GM12872 (cell line): ENCODE measurements around the gene TNIP3.

Source experiments
- CTCF ChIP-seq: IDR thresholded peaks from 3 replicates; pipeline ENCODE4 v1.5.1; 2011; ENCODE audit warnings: low read depth, mild to moderate bottlenecking, low read length, moderate library complexity; ENCODE audit not compliant: insufficient read depth

TNIP3 gene

GRCh38 chr4:121185960-121186359, 21.8 kb upstream of the TNIP3 start:
- TF ChIP-seq CTCF: no peak

- TF ChIP-seq CTCF: no peak
These were observed 19.9 kb upstream of the TNIP3 start for GRCh38 chr4:121183989-121184388.

- TF ChIP-seq CTCF: no peak
These were observed 19.2 kb upstream of the TNIP3 start for GRCh38 chr4:121183361-121183760.

- no peak for TF ChIP-seq CTCF
These were observed 18.2 kb upstream of the TNIP3 start for GRCh38 chr4:121182296-121182695.

GRCh38 chr4:121181493-121181892, 17.4 kb upstream of the TNIP3 start:
- TF ChIP-seq CTCF: no peak

- no peak for TF ChIP-seq CTCF
These were observed 16.4 kb upstream of the TNIP3 start for GRCh38 chr4:121180558-121180957.

- TF ChIP-seq CTCF: no peak
These were observed 13.4 kb upstream of the TNIP3 start for GRCh38 chr4:121177246-121178137.
